Neural cell (in vitro differentiated cells): ENCODE results near the gene ARHGEF37. TPM values are rescaled to one million over a fixed set of nuclear protein-coding genes. Genes with fewer than 3 reads are reported as not detected.

Experiments used
- H2AFZ ChIP-seq: fragments of 200-600, 300-800 bp; sonication (generic), shearing (Covaris generic); 2 replicates; pipeline ENCODE4 v1.6.0; 2014; ENCODE audit warnings: low read depth, mild to moderate bottlenecking, antibody characterized with exemption, low read length, moderate library complexity
- H3F3A ChIP-seq: fragments of 200-600 bp; shearing (Covaris generic); 2 replicates; pipeline ENCODE4 v1.6.1; 2016; ENCODE audit warnings: mild to moderate bottlenecking, moderate library complexity, mixed read lengths, antibody characterized with exemption, low read length; ENCODE audit not compliant: insufficient read depth, poor library complexity, severe bottlenecking
- H3K27ac ChIP-seq: fragments of 200-600, 300-800 bp; sonication (generic), shearing (Covaris generic); 2 replicates; pipeline ENCODE4 v1.5.1; 2014; ENCODE audit warnings: mild to moderate bottlenecking, low read length, moderate library complexity
- H3K27me3 ChIP-seq: fragments of 300-800, 200-600 bp; sonication (generic), shearing (Covaris generic); 2 replicates; pipeline ENCODE4 v1.6.0; 2014; ENCODE audit warnings: mild to moderate bottlenecking, low read depth, low read length, moderate library complexity; ENCODE audit not compliant: insufficient read depth
- H3K36me3 ChIP-seq: fragments of 300-800, 200-600 bp; sonication (generic), shearing (Covaris generic); 2 replicates; pipeline ENCODE4 v1.5.1; 2014; ENCODE audit warnings: mild to moderate bottlenecking, antibody characterized with exemption, low read length, moderate library complexity; ENCODE audit not compliant: insufficient read depth
- H3K4me2 ChIP-seq: fragments of 300-800, 200-600 bp; sonication (generic), shearing (Covaris generic); 2 replicates; pipeline ENCODE4 v1.6.0; 2014; ENCODE audit warnings: mild to moderate bottlenecking, low read length
- H3K4me3 ChIP-seq: fragments of 300-800, 200-600 bp; sonication (generic), shearing (Covaris generic); 2 replicates; pipeline ENCODE4 v1.5.1; 2014; ENCODE audit warnings: mild to moderate bottlenecking, low read length, moderate library complexity
- H3K79me2 ChIP-seq: fragments of 200-600 bp; shearing (Covaris generic); replicated peaks from 2 replicates; pipeline ENCODE4 v1.6.0; 2014; ENCODE audit warnings: mild to moderate bottlenecking, low read length, moderate library complexity; ENCODE audit not compliant: insufficient read depth
- H3K9ac ChIP-seq: fragments of 300-800, 200-600 bp; sonication (generic), shearing (Covaris generic); 2 replicates; pipeline ENCODE4 v1.6.1; 2016; ENCODE audit warnings: mild to moderate bottlenecking, low read length, mixed read lengths
- H3K9me2 ChIP-seq: fragments of 200-600 bp; shearing (Covaris generic); 2 replicates; pipeline ENCODE4 v1.6.1; 2016; ENCODE audit warnings: mild to moderate bottlenecking, low read length, mixed read lengths; ENCODE audit not compliant: insufficient read depth
- H3K9me3 ChIP-seq: fragments of 200-600, 300-800 bp; sonication (generic), shearing (Covaris generic); 2 replicates; pipeline ENCODE4 v1.6.1; 2016; ENCODE audit warnings: mild to moderate bottlenecking, mixed run types, low read length, moderate library complexity, mixed read lengths
- H4K20me1 ChIP-seq: fragments of 200-600 bp; shearing (Covaris generic); 2 replicates; pipeline ENCODE4 v1.6.1; 2016; ENCODE audit warnings: mild to moderate bottlenecking, mixed run types; ENCODE audit not compliant: insufficient read depth
- CTCF ChIP-seq: fragments of 450-650 bp; IDR thresholded peaks from 2 replicates; pipeline ENCODE4 v1.5.1; 2014; ENCODE audit warnings: antibody characterized with exemption, mild to moderate bottlenecking, moderate library complexity; ENCODE audit not compliant: poor library complexity, severe bottlenecking
- EP300 ChIP-seq: fragments of 450-650 bp; conservative IDR thresholded peaks from 2 replicates; pipeline ENCODE4 v1.6.1; 2014; ENCODE audit warnings: antibody characterized with exemption, mild to moderate bottlenecking, moderate library complexity; ENCODE audit not compliant: poor library complexity, severe bottlenecking
- EZH2 ChIP-seq: fragments of 200-600, 300-800 bp; shearing (Covaris generic), sonication (generic); IDR thresholded peaks from 2 replicates; pipeline ENCODE4 v1.6.1; 2014; ENCODE audit warnings: antibody characterized with exemption, low read length, borderline replicate concordance, mild to moderate bottlenecking; ENCODE audit not compliant: insufficient read depth, poor library complexity, severe bottlenecking
- MXI1 ChIP-seq: fragments of 450-650 bp; conservative IDR thresholded peaks from 2 replicates; pipeline ENCODE4 v1.6.1; 2014; ENCODE audit warnings: antibody characterized with exemption, mild to moderate bottlenecking; ENCODE audit not compliant: poor library complexity, severe bottlenecking
- POLR2AphosphoS5 ChIP-seq: IDR thresholded peaks from 2 replicates; pipeline ENCODE4 v1.6.1; 2012
- RAD21 ChIP-seq: fragments of 450-650 bp; conservative IDR thresholded peaks from 2 replicates; pipeline ENCODE4 v1.6.1; 2014; ENCODE audit warnings: antibody characterized with exemption, mild to moderate bottlenecking, moderate library complexity
- REST ChIP-seq: IDR thresholded peaks from 2 replicates; pipeline ENCODE4 v1.6.1; 2012; ENCODE audit warnings: borderline replicate concordance
- SMC3 ChIP-seq: fragments of 450-650 bp; conservative IDR thresholded peaks from 2 replicates; pipeline ENCODE4 v1.6.1; 2014; ENCODE audit warnings: antibody characterized with exemption, mild to moderate bottlenecking, moderate library complexity; ENCODE audit not compliant: poor library complexity
- TAF1 ChIP-seq: IDR thresholded peaks from 2 replicates; pipeline ENCODE4 v1.6.1; 2012; ENCODE audit warnings: low read depth
- polyA plus RNA-seq: library from polyadenylated mRNA; depleted of rRNA; stranded (reverse); fragments of >200 nt; gene quantifications from 2 replicates; pipeline ENCODE4 v1.2.3, GENCODE V29; 2014

The ARHGEF37 gene
- polyA plus RNA-seq, 1 donor from 2014 or later: 0.53 TPM

- Histone ChIP-seq H3K4me3 (no peak overlapping the region), H4K20me1 (no peaks in the 10 kb centered on the region), H3K36me3 (no peaks in the 10 kb centered on the region), H3K4me2 (no peak overlapping the region), H3K79me2 (no peaks in the 10 kb centered on the region), H2AFZ (no peak overlapping the region), H3K9me2 (no peaks in the 10 kb centered on the region), H3K9ac (no peak overlapping the region), H3K9me3 (no peaks in the 10 kb centered on the region), H3K27me3 (no peaks in the 10 kb centered on the region), H3K27ac (no peak overlapping the region), H3F3A (no peaks in the 10 kb centered on the region)
- TF ChIP-seq TAF1 (no peak), REST (no peak), MXI1 (no peak), SMC3 (no peak), POLR2AphosphoS5 (no peak), CTCF (no peak), RAD21 (no peak), EP300 (no peak), EZH2 (no peak)
Observed at GRCh38 chr5:149599375-149599774, 18.1 kb downstream of the ARHGEF37 start.

GRCh38 chr5:149600932-149601331, 19.6 kb downstream of the ARHGEF37 start:
- Histone ChIP-seq H3K4me3 (no peak overlapping the region), H3K79me2 (no peaks in the 10 kb centered on the region), H2AFZ (no peak overlapping the region), H3K4me2 (no peak overlapping the region), H3F3A (no peaks in the 10 kb centered on the region), H3K9me3 (no peaks in the 10 kb centered on the region), H3K9ac (no peak overlapping the region), H3K36me3 (no peaks in the 10 kb centered on the region), H4K20me1 (no peaks in the 10 kb centered on the region), H3K27me3 (no peaks in the 10 kb centered on the region), H3K9me2 (no peaks in the 10 kb centered on the region), H3K27ac (no peak overlapping the region)
- no peak for TF ChIP-seq POLR2AphosphoS5
- no peak for TF ChIP-seq MXI1
- TF ChIP-seq EP300: no peak
- TF ChIP-seq EZH2: no peak
- no peak for TF ChIP-seq CTCF
- TF ChIP-seq TAF1: no peak
- TF ChIP-seq SMC3: no peak
- no peak for TF ChIP-seq RAD21
